Amniotic epithelial cell (primary cell): ENCODE measurements around the gene ANKRD60.

Experiments used
- DNase-seq: peaks from one replicate; pipeline ENCODE4 v3.0.0-alpha.2; 2010; ENCODE audit warnings: low read depth

The ANKRD60 gene

DNA sequence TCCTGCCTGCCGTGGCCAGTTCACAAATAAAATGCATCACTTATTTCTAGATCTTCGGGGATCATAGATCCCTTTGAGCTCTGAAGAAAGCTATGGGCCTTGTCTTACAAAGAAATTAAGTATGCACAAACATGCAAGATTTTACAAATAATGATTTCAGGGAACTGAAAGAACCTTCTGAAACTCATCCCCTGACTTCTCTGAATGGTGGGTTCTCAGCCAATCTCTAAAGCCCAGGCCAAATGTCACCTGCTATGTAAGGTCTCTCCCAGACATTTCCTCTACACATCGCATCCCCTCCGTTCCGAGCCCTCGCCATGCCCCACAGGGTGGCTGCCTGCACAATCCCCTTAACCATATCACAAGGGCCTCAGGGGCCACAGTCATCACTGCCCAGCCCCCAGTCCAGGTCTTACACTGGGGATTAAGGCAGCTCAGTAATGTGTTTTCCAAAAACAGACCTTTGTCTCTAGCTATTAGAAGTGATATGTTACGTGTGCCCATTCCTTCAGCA is 16.1 kb upstream of the ANKRD60 start:
- no peak for DNase-seq

DNA sequence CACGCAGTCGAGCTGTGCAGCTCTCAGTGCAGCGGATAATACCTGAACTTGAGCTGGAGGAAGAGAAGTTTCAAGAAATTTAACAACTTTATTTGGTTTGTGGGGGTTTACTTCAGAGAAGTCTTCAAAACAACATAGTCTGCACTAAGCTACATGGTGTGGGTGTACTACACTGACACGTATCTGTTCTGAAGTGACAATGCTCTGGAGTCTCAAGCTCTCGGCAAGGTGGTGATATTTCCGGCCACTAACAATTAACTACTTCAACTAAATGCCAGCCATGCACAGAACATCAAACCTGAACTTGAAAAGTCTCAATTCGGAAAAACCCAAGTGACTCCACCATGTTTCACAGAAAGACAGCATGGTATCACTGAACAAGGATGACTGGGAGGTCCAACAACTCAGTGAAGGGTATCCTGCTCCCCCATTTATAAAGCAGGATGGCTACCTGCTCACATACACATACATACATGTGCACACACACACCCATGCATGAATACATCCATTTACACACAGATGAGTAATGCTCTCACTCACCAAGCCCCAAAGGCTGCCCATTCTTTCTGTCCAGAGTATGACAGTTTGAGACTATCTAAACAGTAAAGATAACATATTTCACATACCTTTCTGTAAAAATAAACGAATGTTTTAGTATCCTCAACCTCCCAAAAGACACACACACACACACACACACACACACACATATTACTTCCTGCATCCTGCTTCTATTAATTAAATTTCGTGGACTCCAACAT is 15.4 kb upstream of the ANKRD60 start:
- DNase-seq: peak; percentile 15

DNA sequence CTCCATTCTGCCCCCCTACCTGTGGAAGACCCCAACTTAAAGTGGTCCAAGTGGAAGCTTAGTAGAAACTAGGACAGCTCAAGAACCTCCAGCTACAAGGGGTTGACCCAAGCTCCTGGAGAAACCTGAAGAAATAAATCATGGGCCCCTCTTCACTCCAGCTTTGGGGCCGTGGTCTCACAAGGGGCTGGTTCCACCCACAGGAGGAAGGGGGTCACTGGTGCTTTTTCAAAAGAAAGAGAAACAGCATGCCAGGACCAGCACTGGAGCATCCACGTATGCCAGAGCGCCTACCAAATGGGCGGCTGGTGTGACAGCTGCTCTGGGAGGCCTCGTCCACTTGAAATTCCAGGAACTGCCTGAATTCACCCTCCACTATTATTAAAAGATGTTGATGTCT is 14.4 kb upstream of the ANKRD60 start:
- no peak for DNase-seq

DNA sequence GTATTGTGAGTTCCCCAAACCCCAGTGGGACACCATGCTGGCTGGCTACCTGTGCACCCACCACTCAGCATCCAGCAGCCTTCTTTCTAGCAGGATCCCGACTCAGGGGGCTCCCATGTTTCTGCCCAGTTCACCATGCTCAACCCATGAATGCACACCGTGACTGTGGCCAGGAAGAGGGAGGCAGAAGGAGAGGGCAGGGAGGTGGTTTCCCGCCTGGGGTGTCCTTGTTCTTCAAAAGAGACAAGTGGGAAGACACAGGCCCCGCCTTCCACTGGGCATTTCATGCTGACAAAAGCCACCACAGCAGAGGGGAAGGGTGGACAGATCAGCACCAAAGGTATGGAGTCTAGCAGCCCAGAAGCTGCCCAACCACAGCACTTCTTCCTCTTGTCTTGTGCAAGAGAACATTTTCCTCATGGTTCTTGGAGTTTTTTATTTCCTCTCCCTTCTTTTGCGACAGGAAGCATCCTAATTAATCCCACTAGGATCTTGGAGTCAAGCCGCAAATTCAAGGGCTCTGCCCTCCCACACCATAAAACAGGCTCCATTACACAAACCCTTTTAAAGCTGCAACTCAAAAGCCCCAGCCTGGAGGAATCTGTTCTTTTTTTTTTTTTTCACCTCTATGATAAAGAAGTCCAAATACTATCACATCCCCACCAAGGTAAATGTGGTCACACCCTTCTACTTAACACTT is 13.5 kb upstream of the ANKRD60 start:
- DNase-seq: no peak

DNA sequence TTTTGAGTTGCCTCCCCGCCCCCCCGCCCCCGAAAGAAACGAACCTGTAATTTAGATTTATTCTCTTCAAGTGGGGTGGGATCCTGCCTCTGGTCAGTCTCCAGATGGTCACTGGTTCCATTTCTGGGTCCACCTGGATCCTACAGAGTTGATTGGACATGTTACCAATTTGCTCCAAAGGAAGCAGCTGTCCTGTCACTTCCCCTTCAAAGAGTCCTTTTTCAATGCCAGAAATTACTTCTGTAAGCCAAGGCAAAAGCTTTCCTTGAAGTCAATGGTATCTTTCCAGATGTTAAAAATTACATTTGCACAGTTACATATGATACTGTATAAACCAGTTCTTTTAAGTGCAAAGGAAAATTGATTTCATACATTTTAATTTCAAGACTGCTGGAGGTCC is 12.0 kb upstream of the ANKRD60 start:
- DNase-seq: no peak

DNA sequence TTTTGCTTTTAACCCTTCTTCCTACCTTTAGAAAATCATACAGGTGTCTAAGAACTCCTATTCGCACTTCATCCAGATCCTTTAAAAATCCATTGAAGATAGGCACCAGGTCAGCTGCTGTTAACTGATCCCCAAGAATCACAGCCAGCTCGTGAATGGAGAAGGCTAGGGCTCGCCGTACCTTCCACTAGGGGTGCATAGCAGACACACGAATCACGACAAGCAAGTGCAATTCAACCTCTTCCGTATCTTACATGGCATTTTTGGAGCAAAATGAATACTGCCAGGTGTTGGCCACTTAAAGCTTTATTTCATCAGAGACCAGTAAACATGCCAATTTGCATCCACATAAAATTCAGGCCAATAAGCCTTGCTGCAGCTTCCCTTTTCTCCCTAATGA is 10.8 kb upstream of the ANKRD60 start:
- peak; percentile 51 for DNase-seq

DNA sequence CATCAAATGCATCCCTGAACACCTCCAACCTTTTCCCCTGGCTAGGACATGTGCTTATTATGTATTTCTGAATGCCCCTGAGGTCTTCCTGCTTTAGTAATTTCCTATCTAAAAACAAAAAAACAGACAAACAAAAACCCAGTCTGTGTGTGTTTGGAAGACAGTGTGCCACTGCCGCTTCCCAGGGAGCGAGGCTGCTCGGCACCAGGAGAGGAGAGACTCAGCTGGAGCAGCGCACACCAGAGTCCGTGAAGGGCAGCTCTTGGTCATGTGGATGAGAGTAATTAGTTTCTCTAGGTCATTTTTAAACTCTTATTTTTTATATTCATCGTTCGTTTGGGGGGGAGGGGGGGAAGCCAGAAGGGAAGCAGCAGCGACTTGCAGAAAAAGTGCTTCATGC is 10.0 kb upstream of the ANKRD60 start:
- no peak for DNase-seq

DNA sequence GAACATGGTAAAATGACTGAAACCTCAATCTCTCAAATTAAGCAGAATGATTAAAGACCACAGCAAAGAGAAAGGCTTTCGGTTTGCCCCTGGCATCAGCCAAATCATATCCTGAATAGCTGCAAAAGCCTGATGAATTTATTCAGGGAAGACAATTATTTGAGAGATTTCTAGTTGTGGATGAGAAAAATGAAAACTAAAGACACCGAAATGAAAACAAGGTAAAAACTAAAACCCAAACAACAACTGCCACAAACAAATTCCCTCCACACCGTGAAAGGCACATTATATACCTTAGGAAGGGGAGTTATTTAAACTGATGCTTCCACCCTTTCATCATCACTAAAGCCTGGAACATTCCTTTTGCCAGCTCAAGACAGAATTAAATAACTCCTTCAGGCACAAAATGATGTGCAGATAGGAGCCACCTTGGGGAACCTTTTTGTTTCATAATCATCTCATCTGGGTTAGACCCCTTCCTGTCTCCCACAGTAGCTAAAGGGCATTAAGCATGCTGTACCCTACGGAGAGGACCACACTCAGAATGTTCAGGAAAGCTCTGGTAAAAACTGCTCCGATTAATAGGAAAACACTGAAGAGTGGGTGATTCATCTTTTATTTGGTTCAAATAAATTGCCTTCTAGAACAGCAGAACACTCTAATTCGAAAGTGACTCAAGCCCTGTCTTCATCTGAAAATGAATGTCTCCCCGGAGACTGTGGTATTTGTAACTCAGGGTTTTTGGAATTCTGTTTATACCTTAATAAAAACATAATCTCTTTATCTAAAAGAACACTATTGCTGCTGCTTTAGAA is 9.1 kb upstream of the ANKRD60 start:
- DNase-seq: peak; percentile 89

DNA sequence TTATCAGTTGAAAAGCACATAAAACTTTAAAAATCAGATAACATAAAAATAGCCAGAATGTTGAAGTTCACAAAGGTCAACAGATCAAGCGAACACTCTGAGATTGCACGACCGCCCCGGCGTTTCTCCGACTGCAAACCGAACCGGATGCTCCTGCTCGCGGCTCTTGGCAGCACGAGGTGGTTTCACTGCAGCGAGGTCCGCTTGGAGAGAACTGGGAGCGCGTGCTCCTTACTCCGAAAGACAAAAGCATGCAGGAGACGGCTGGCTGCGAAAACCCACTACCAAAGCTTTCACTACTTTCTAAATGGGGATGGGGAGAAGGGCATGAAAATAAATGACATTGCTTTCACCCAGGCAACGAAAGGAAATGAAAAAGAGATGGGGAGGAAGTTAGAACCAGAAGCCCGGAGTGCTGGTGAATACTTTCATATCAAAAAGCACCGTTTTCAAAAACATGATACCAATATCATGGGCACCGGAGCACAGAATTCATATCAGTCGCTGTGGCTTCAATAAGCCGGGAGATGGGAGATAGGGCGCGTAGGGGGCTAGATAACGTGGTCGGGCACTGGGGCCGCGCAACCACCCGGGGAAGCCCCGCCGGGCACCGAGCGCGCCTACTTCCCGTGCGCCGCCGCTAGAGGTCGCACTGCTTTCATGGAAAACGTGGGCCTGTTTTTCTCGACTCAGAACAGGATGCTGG is 8.3 kb upstream of the ANKRD60 start:
- DNase-seq: peak; percentile 57

DNA sequence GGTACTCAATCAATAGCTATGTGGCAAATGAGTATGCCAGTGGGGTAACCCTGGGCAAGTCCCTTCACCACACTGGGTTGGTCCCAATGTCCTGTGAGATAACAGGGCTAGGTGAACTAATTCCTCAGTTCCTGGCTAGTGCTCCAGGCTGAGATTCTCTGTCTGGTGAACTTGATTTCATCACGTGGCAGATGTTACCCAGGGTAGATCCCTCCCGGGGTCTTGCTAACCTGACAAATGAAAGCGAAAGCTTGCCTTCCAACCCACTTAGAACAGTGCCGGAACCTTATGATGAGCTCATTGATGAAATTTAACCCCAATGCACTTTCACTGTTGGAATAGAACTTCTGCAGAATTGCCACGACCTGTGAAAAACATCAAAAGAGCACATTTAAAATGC is 6.6 kb upstream of the ANKRD60 start:
- no peak for DNase-seq

DNA sequence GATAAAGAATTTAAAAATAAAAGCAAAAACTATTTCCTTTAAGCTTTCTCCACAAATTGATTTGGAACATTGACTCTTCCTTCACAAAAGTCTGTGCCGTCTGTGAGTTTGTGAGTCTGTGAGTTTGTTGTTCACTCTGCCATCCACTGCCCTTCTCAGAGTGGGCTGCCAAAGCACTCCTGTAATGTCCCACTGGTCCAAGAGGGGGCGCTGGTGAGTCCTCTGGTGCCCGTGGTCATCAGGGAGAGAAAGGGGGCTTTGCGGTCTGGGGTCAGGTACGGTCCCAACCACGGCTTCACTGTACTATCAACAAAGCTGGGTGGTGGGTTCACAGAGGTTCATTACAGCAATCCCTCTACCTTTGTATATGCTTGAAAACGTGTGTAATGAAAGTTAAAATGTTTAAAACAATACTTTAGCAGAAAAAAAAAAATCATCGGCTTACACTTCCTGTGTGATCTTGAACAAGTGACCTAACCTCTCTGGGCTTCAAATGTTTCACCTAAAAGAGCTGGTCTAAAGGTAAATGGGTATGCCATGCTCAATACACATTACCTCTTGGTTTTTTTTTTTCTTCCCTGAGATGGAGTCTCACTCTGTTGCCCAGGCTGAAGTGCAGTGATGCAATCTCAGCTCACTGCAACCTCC is 5.6 kb upstream of the ANKRD60 start:
- DNase-seq: no peak

DNA sequence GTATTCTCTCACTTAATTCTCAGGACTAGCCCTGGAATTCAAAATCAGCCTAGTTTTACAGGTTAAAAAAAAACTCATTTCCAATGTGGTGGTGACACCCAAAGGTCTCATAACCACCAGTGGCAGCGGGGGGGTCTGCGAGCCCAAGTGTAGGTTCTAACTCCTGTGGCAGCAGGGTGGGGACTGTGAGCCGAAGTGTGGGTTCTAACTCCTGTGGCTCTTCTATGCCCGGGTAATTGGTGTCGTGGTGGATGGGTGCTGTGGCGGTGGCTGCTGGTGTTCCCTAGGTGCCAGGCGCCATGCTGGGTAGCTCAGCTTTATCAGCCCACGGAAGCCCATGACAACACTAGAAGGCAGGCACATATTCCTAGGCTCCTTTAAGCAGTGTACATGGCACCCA is 4.9 kb upstream of the ANKRD60 start:
- DNase-seq: no peak

DNA sequence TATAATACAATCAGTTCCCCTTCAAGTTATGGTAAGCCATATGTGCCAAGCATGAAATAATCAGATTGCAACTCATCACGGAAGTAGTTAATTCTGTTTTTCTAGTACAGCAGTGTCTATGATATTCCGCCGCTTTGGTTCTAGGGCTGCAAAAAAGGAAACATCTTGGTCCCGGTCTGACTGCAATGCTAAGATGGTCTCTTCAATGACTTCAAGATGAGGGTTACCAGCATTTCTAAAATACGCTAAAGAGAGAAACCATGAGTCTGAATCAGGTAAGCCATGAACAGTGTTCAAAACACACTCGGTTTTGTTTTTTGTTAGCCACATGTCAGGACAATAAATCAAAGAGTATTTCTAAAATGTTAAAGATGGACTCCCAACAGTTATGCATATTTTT is 3.2 kb upstream of the ANKRD60 start:
- peak; percentile 42 for DNase-seq

DNA sequence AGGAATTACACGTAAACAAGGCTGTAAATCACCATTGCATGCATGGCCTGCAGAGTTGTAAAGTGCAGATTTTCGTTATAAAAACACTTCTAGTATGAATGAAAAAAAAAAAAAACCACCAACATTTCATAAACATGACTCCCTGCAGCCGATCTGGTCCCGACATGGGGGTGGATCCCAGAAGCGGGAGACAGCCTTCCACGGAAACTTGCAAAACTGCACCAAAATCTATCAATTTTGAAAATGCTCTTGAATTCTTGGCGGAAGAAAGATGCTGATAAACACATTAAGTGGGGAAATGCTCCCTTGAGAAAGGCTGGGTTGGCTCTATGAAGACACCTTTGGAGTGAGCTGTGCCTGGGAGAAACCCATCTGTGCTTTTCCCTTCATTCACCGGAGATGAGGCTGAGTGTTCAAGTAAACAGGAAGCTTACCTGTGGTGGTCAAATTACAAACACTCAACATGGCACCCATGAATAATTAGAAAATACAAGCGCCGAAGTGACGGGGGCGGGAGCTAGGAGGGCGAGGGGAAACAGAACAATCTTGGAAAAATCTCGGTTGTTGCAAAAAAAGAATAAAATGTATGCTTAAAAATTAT is 845 bp upstream of the ANKRD60 start:
- DNase-seq: peak; percentile 76

DNA sequence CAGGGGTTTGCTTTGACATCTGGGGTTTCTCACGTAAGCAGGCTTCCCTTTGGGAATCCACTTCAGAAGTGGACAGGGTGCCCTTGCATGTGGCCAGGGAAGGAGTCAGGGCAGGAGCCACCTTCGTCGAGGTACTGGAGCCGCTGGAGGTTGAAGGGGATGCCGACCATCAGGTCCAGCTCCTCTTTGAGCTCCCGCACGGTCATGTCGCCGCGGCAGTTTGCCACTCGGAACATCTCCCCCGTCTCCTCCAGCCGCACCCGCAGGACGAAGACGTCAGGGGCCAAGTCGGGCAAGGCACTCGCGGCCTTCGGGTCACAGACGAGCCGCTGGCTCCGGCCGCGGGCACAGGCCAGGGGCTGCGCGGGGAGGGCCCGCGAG is 360 bp downstream of the ANKRD60 start:
- no peak for DNase-seq

DNA sequence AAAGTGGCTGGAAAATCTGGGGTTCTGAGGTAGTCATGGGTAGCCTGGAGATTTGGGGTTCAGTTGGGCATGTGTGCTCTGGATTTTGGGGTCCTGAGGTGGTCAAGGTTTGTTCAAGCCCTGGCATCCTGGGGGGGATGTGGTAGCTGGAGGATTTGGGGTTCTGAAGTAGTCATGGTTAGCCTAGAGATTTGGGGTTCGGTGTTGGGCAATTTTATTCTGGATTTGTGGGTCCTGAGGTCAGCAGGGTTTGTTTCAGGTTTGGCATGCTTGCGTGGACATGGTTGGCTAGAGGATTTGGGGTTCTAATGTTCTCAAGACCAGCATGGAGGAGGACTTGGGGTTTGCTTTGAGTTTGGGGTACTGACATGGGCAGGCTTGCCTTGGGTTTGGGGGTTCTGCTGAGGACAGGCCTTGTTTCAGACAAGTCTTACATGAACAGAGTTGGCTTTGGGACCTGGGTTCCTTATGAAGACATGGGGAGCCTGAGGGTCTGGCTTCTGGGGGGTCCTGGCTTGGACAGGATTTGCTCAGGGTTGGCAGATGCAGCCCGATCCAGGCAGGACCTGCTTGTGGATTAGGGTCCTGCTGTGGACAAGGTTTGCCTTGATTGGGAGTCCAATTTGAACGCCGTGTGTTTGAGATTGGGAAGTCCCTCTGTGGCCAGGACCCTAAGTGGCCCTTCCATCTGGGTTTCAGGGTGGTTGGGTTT is 906 bp downstream of the ANKRD60 start:
- DNase-seq: no peak

DNA sequence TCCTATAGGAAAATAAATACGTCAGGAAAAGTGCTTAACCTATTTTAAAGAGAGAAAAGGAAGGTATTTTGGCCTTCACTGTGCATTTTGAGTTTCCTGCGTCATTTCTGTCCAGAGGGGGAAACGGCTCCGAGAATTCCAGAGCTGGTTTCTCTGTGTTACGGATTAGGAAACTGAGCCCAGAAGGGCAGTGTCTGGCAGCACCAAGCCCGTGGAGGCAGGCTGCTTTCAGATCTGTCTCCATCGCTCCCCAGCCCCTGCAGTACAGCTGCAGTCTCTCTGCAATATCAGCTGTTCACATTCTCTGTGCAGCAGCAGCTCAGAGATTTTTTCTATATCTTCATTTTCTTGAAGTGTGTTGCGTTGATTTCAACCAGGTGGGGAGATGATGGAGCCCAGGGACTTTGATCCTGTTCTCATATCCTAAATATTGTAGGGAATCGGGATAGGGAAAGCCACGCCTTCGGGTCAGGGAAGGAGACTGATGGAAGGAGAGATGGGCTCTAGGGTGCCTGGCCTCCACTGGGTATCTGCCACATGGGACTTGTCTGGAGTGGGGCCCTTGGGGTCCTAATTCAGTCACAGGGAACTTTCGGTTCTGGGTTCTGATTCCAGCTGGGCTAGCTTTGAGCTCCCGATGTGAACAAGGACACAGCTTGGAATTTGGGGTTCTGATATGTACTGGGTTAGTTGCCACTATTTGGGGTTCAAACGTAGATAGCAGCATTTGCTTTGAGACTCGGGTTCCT is 2.8 kb downstream of the ANKRD60 start:
- peak; percentile 28 for DNase-seq

DNA sequence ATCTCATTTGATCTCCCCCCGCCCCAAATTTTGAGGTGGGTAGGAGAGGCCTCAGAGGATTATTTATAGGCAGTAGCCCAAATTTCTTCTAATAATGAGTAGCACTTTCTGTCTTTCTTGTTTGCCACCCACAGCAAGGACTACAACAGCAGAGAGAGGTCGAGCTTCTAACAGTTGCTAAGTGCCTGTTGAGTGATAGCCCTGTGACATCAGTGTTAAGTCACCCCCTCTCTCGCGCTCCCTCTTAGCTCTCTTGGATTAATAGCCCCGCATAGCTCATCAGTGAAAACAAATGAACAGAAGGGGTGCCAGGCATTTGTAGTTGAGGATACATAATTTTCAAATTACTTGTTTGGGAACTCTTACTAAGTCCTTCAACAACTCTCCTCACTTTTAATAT is 3.5 kb downstream of the ANKRD60 start:
- no peak for DNase-seq

DNA sequence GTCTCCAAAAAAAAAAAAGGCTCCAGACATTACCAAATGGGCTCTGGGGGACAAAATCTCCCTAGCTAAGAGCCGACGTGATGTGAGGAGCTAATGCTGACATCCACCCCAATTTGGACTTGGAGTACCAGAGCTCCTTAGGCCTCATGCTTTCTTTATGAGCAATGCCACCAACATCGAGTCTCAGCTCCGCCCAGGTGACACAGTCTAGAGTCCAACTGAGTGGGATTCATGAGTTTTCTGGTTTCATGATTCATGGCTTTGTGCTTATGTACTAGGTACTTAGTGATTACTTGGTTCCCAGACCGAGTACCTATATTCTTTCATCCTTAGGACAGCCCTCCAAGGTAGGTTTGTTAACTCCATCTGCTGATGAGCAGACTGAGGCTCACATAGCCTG is 4.4 kb downstream of the ANKRD60 start:
- DNase-seq: no peak
